ENCODE data around the gene TMEM212. TPM values are rescaled to one million over a fixed set of nuclear protein-coding genes. Genes with fewer than 3 reads are reported as not detected.

Gene TMEM212
- total and polyA plus RNA-seq, 2 donors (not counting 1 experiment from before 2014, with no cell fraction given), result not detected

DNA sequence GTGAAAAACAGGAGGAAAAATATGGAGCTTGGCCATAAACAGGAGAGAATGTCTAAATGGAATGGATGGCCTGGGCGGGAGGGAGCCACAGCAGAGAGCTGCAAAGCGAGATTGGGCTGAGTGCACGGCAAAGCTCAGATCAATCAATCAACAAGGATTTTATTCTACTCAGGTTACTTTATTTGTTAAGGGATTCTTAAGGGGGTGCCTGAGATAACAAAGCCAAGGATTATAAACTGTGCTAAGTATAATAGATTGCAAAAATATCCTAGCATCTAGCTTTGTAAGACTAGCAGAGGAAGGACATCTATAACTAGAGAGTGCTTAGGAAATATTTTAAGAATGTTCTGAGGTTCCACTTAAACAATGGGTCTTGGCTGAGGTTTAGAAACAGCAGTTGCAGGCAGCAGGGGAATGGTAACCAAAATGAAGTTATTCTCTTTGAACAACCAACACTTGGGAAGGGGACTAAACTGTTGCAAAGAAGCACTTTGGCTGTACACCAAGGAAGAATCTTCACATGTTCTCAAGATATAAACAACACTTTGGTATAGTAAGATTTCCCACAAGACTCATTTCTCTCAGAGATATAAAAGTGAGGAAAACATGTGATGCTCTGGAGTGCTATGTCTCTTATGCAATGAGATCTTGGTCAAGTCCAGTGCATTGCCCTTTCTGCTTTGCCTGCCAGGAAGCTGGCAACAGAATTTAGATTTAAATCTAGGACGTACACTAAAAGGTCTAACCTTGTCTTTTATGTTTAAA, 35.5 kb downstream of the TMEM212 start:
- H3K79me2 ChIP-seq (ENCODE audit: control insufficient read depth, insufficient read depth, low read length), result no peaks in the 10 kb centered on the region
- no peak overlapping the region for H3K9ac ChIP-seq (ENCODE audit: low read length)
- Mint-ChIP-seq H3K27ac (no peak overlapping the region), H3K4me1 (no peaks in the 10 kb centered on the region), H3K9me3 (ENCODE audit: insufficient read depth) (no peaks in the 10 kb centered on the region), H3K4me3 (no peak overlapping the region), H3K27me3 (no peaks in the 10 kb centered on the region)
- POLR2A ChIA-PET, result no interaction called here
- no peaks in the 10 kb centered on the region for H3K36me3 ChIP-seq (replicated peaks in 1 of 2; ENCODE audit: control extremely low read depth in 1 of 2, control insufficient read depth in 1 of 2, extremely low read depth in 1 of 2, insufficient read depth in 2 of 2, low read length in 1 of 2)
- H3K4me2 ChIP-seq (replicated peaks; ENCODE audit: low read depth, low read length, poor library complexity, severe bottlenecking), result no peak overlapping the region
- no peak for ATAC-seq (ENCODE audit: low read depth)
- no peak overlapping the region for H2AFZ ChIP-seq (ENCODE audit: insufficient read depth, low read depth, low read length, poor library complexity, severe bottlenecking)
- no peak for DNase-seq
- no peak for TF ChIP-seq EZH2 (IDR thresholded peaks at IDR 0.05; ENCODE audit: borderline replicate concordance, insufficient read depth, low read depth, low read length, poor library complexity, severe bottlenecking)
- TF ChIP-seq, protein P1, sequence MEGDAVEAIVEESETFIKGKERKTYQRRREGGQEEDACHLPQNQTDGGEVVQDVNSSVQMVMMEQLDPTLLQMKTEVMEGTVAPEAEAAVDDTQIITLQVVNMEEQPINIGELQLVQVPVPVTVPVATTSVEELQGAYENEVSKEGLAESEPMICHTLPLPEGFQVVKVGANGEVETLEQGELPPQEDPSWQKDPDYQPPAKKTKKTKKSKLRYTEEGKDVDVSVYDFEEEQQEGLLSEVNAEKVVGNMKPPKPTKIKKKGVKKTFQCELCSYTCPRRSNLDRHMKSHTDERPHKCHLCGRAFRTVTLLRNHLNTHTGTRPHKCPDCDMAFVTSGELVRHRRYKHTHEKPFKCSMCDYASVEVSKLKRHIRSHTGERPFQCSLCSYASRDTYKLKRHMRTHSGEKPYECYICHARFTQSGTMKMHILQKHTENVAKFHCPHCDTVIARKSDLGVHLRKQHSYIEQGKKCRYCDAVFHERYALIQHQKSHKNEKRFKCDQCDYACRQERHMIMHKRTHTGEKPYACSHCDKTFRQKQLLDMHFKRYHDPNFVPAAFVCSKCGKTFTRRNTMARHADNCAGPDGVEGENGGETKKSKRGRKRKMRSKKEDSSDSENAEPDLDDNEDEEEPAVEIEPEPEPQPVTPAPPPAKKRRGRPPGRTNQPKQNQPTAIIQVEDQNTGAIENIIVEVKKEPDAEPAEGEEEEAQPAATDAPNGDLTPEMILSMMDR (IDR thresholded peaks at IDR 0.05), result no peak
- intact Hi-C loops (cut with micrococcal nuclease), result no loop called here
- no peaks in the 10 kb centered on the region for H4K20me1 ChIP-seq (ENCODE audit: control insufficient read depth, insufficient read depth, low read length, poor library complexity, severe bottlenecking)
- no peak overlapping the region for H3K27ac ChIP-seq (ENCODE audit: low read length in 2 of 2)
- no CpG with 5 or more reads among the region's 4 CpGs for WGBS (ENCODE audit: insufficient coverage)
- no peaks in the 10 kb centered on the region for H3K4me1 ChIP-seq (ENCODE audit: control insufficient read depth in 2 of 2, insufficient read depth in 2 of 2, low read length in 2 of 2)
- H3K9me3 ChIP-seq (ENCODE audit: control extremely low read depth in 1 of 3, control insufficient read depth in 2 of 3, insufficient read depth in 1 of 3, low read length in 2 of 3), result no peaks in the 10 kb centered on the region
- H3K27me3 ChIP-seq (replicated peaks in 1 of 4; ENCODE audit: control extremely low read depth in 1 of 4, control insufficient read depth in 3 of 4, insufficient read depth in 4 of 4, low read length in 3 of 4), result no peaks in the 10 kb centered on the region
- CTCF ChIA-PET, result no interaction called here
- no peak overlapping the region for H3K4me3 ChIP-seq (ENCODE audit: control extremely low read depth in 1 of 5, extremely low read depth in 1 of 5, insufficient read depth in 1 of 5, low read depth in 2 of 5, low read length in 4 of 5)

DNA sequence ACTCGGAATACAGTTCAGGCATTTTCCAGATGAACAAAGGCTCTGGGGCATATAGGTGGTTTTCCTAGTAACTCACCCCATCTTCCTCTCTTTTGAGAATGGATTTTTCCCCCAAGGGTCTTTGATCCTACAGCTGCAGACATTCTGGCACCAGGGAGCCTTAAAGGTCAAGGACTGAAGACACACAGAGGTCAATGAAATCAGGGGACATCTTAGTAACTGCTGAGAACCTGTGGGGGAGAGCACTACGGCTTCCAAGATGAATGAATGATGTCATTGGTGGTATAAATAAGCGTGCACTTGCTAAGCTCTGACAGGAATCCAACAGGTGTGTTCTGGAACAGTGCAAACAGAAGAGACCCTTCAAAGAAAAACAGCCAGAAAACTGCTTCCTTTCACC, 36.3 kb downstream of the TMEM212 start:
- Mint-ChIP-seq H3K4me3 (no peak overlapping the region), H3K4me1 (no peaks in the 10 kb centered on the region), H3K9me3 (ENCODE audit: insufficient read depth) (no peaks in the 10 kb centered on the region), H3K27me3 (no peaks in the 10 kb centered on the region), H3K27ac (no peak overlapping the region)
- Histone ChIP-seq H3K27me3 (replicated peaks in 1 of 4; ENCODE audit: control extremely low read depth in 1 of 4, control insufficient read depth in 3 of 4, insufficient read depth in 4 of 4, low read length in 3 of 4) (no peaks in the 10 kb centered on the region), H2AFZ (ENCODE audit: insufficient read depth, low read depth, low read length, poor library complexity, severe bottlenecking) (no peak overlapping the region), H3K9me3 (ENCODE audit: control extremely low read depth in 1 of 3, control insufficient read depth in 2 of 3, insufficient read depth in 1 of 3, low read length in 2 of 3) (no peaks in the 10 kb centered on the region), H3K4me2 (replicated peaks; ENCODE audit: low read depth, low read length, poor library complexity, severe bottlenecking) (no peak overlapping the region), H4K20me1 (ENCODE audit: control insufficient read depth, insufficient read depth, low read length, poor library complexity, severe bottlenecking) (no peaks in the 10 kb centered on the region), H3K27ac (ENCODE audit: low read length in 2 of 2) (no peak overlapping the region), H3K9ac (ENCODE audit: low read length) (no peak overlapping the region), H3K79me2 (ENCODE audit: control insufficient read depth, insufficient read depth, low read length) (no peaks in the 10 kb centered on the region), H3K4me1 (ENCODE audit: control insufficient read depth in 2 of 2, insufficient read depth in 2 of 2, low read length in 2 of 2) (no peaks in the 10 kb centered on the region), H3K4me3 (ENCODE audit: control extremely low read depth in 1 of 5, extremely low read depth in 1 of 5, insufficient read depth in 1 of 5, low read depth in 2 of 5, low read length in 4 of 5) (no peak overlapping the region), H3K36me3 (replicated peaks in 1 of 2; ENCODE audit: control extremely low read depth in 1 of 2, control insufficient read depth in 1 of 2, extremely low read depth in 1 of 2, insufficient read depth in 2 of 2, low read length in 1 of 2) (no peaks in the 10 kb centered on the region)
- intact Hi-C loops (cut with micrococcal nuclease), result no loop called here
- TF ChIP-seq, protein P1 (IDR thresholded peaks at IDR 0.05), result no peak
- TF ChIP-seq EZH2 (IDR thresholded peaks at IDR 0.05; ENCODE audit: borderline replicate concordance, insufficient read depth, low read depth, low read length, poor library complexity, severe bottlenecking), result no peak
- no peak for ATAC-seq (ENCODE audit: low read depth)
- ChIA-PET CTCF (no interaction called here), POLR2A (no interaction called here)
- no peak for DNase-seq
- 100% methylated on average over 2 of the region's 3 CpGs for WGBS (ENCODE audit: insufficient coverage)
